Measurements from ENCODE around the gene STEAP4. TPM values are rescaled to one million over a fixed set of nuclear protein-coding genes. Genes with fewer than 3 reads are reported as not detected.

STEAP4 gene
- polyA plus RNA-seq, 2 of the 4 experiments (the other 2 are of a cell fraction), result not detected

DNA sequence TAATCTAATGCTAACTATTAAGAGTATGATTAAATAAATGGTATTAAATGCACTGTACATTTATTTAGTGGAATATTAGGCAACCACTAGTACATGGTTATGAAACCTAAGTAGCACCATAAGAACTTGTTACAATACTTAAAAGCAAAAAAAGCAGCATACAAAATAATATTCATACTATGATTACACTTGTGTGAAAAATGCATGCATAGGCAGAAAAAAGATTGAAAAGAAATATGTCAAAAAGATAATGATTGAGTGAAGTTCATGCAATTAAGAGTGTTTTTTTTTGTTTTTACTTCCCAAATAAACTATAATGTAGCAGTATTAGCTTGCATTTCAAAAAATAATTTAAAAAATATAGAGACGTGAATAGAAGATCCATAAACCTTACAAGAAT is 66.8 kb downstream of the STEAP4 start:
- Histone ChIP-seq H3K27ac (no peak overlapping the region), H3K9me3 (no peaks in the 10 kb centered on the region), H3K4me2 (no peak overlapping the region), H3K4me3 (no peak overlapping the region), H3K4me1 (no peaks in the 10 kb centered on the region)
- CTCF ChIA-PET, result interaction anchor here (1.0 kb wide), 1 partner anchor 16 kb away, joined by 3 read pairs; no protein-coding TSS in a partner anchor
- FAIRE-seq (no peak), ATAC-seq (no peak), DNase-seq (ENCODE audit: low read depth in 1 of 2, low spot score in 1 of 2) (no peak)
- peak; percentile 51 for TF ChIP-seq MAFK (IDR thresholded peaks at IDR 0.05; ENCODE audit: partially characterized antibody)
- TF ChIP-seq POLR2A (IDR thresholded peaks at IDR 0.05; ENCODE audit: low read length), result no peak
- 81% methylated on average over 1 of the region's 1 CpG for WGBS (ENCODE audit: missing lambda C conversion rate)
- POLR2A ChIA-PET, result no interaction called here

DNA sequence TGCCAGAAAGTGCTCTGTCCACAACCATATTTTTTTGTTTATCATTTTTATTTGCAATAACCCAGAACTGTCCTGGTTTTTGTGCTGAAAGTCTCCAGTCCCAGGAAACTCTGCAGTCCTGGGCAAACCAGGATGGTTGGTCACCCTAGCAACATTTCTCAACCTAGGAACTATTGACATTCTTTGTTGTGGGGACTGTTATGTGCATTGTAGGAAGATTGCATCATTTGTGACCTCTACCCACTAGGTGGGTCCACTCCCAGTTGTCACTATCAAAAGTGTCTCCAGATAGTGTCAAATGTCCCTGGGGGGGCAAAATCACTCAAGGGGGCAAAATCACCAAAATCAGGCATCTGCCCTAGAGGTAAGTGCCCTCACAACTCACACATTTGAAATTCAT is 72.9 kb downstream of the STEAP4 start:
- H3K4me2 ChIP-seq, result no peak overlapping the region
- peaks cover 4% of the 10 kb centered on the region; the same call in 1 of the 3 replicates for H3K9me3 ChIP-seq
- H3K4me1 ChIP-seq, result peaks cover 8% of the 10 kb centered on the region; the same call in 1 of the 3 replicates
- POLR2A ChIA-PET, result interaction anchor here (0.6 kb wide), 1 partner anchor 13 kb away, joined by 3 read pairs; no protein-coding TSS in a partner anchor
- CTCF ChIA-PET, result no interaction called here
- peak; percentile 46 to 71; a peak in 3 of 6 replicates for ATAC-seq
- H3K4me3 ChIP-seq, result no peak overlapping the region
- no peak for FAIRE-seq
- 0 out of 6 replicates have a peak overlapping the region, but pooled peaks of 1 of the 2 experiments have one; percentile 32 for H3K27ac ChIP-seq
- peak in 1 of 2 experiments; percentile 20 for DNase-seq (ENCODE audit: low read depth in 1 of 2, low spot score in 1 of 2)
- TF ChIP-seq CEBPB (IDR thresholded peaks at IDR 0.05) (peak in 1 of 2 experiments; percentile 35; a peak in 1 of 4 replicates), TP53 (CRISPR knock-in tag; IDR thresholded peaks at IDR 0.05) (no peak), USF2 (IDR thresholded peaks at IDR 0.05) (no peak)

DNA sequence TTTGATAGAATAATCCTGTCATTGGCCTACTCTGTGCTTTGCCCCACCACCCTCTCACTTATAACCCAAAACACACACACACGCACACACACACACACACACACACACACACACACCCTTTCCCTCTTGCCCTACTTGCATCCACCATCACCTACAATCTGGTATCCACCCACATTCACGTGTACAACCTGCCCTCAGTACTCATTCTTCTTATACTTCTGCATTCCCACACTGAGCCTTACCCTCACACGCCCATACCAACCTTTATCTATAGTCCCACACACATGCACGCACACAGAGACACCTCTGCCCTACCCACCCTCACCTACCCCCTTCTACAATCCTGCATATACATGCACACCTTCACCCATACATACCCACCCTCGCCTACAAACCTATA is 76.0 kb downstream of the STEAP4 start:
- POLR2A ChIA-PET, result no interaction called here
- Histone ChIP-seq H3K9me3 (peaks cover 10% of the 10 kb centered on the region; the same call in 2 of the 3 replicates), H3K4me3 (no peak overlapping the region), H3K27ac (no peak overlapping the region), H3K4me2 (no peak overlapping the region), H3K4me1 (peaks cover 24% of the 10 kb centered on the region)
- FAIRE-seq (no peak), ATAC-seq (no peak), DNase-seq (ENCODE audit: low read depth in 1 of 2, low spot score in 1 of 2) (no peak)
- 70% methylated on average over 5 of the region's 5 CpGs for WGBS (ENCODE audit: missing lambda C conversion rate)
- CTCF ChIA-PET, result no interaction called here
- no peak for TF ChIP-seq NFE2L2 (conservative IDR thresholded peaks at IDR 0.05; ENCODE audit: low read length)
- no peak for TF ChIP-seq CEBPB (IDR thresholded peaks at IDR 0.05)
- no peak for TF ChIP-seq NR3C1 (IDR thresholded peaks at IDR 0.05)
- TF ChIP-seq HDAC2 (IDR thresholded peaks at IDR 0.05), result no peak
- no peak for TF ChIP-seq ZC3H11A (IDR thresholded peaks at IDR 0.05)
- TF ChIP-seq CBX8 (IDR thresholded peaks at IDR 0.05), result no peak

- FAIRE-seq, result no peak
- H3K4me3 ChIP-seq, result no peak overlapping the region
- no peak for DNase-seq (ENCODE audit: low read depth in 1 of 2, low spot score in 1 of 2)
- TF ChIP-seq ESRRA (IDR thresholded peaks at IDR 0.05; ENCODE audit: borderline replicate concordance, low read length) (no peak), KDM5A (IDR thresholded peaks at IDR 0.05) (no peak), HOXA7 (CRISPR knock-in tag; IDR thresholded peaks at IDR 0.05) (no peak), FOSL2 (IDR thresholded peaks at IDR 0.05) (no peak), FOSL2 (CRISPR knock-in tag; IDR thresholded peaks at IDR 0.05) (no peak), CEBPB (IDR thresholded peaks at IDR 0.05) (no peak), ELK1 (IDR thresholded peaks at IDR 0.05; ENCODE audit: low read depth, low read length) (no peak), CTCF (IDR thresholded peaks at IDR 0.05) (no peak), FOXS1 (CRISPR knock-in tag; IDR thresholded peaks at IDR 0.05) (no peak), HEYL (CRISPR knock-in tag; IDR thresholded peaks at IDR 0.05) (no peak), RAD21 (conservative IDR thresholded peaks at IDR 0.05 in 1 of 2, IDR thresholded peaks at IDR 0.05 in 1 of 2) (no peak)
- CTCF ChIA-PET, result interaction anchor here (0.8 kb wide), 1 partner anchor 9 kb away, joined by 4 read pairs; the partner anchor contains the start of gene SRI
- no peak overlapping the region for H3K4me2 ChIP-seq
- ATAC-seq, result no peak
- WGBS (ENCODE audit: missing lambda C conversion rate), result 90% methylated on average over 4 of the region's 4 CpGs
- H3K4me1 ChIP-seq, result peaks cover 36% of the 10 kb centered on the region
- H3K27ac ChIP-seq, result no peak overlapping the region
- POLR2A ChIA-PET, result no interaction called here
- H3K9me3 ChIP-seq, result peaks cover 10% of the 10 kb centered on the region; the same call in 2 of the 3 replicates
Measured at GRCh38 chr7:88229302-88229995, 77.2 kb downstream of the STEAP4 start.

All from A549 (cell line).